Adipocyte (in vitro differentiated cells): Measurements from ENCODE around the gene KIF5C.

Experiments
- DNase-seq: peaks from one replicate; pipeline ENCODE4 v3.0.0-alpha.2; 2015; ENCODE audit warnings: low read depth
- H3K27me3 ChIP-seq: replicated peaks from 2 replicates; pipeline ENCODE4 v1.7.0; 2013; ENCODE audit warnings: mild to moderate bottlenecking, low read length, moderate library complexity; ENCODE audit not compliant: control insufficient read depth, insufficient read depth
- H3K36me3 ChIP-seq: 2 replicates; pipeline ENCODE4 v1.7.0; 2013; ENCODE audit warnings: low read length, mild to moderate bottlenecking, moderate library complexity; ENCODE audit not compliant: control insufficient read depth, insufficient read depth, severe bottlenecking
- H3K4me1 ChIP-seq: 2 replicates; pipeline ENCODE4 v1.7.0; 2013; ENCODE audit warnings: mild to moderate bottlenecking, low read length, moderate library complexity; ENCODE audit not compliant: control insufficient read depth, insufficient read depth
- H3K4me3 ChIP-seq: 2 replicates; pipeline ENCODE4 v1.7.0; 2013; ENCODE audit warnings: mild to moderate bottlenecking, low read length, moderate library complexity
- H3K9ac ChIP-seq: 2 replicates; pipeline ENCODE4 v1.7.0; 2013; ENCODE audit warnings: mild to moderate bottlenecking, low read length, moderate library complexity
- H3K9me3 ChIP-seq: 2 replicates; pipeline ENCODE4 v1.7.0; 2013; ENCODE audit warnings: mild to moderate bottlenecking, low read length, moderate library complexity; ENCODE audit not compliant: control insufficient read depth

The KIF5C gene

DNA sequence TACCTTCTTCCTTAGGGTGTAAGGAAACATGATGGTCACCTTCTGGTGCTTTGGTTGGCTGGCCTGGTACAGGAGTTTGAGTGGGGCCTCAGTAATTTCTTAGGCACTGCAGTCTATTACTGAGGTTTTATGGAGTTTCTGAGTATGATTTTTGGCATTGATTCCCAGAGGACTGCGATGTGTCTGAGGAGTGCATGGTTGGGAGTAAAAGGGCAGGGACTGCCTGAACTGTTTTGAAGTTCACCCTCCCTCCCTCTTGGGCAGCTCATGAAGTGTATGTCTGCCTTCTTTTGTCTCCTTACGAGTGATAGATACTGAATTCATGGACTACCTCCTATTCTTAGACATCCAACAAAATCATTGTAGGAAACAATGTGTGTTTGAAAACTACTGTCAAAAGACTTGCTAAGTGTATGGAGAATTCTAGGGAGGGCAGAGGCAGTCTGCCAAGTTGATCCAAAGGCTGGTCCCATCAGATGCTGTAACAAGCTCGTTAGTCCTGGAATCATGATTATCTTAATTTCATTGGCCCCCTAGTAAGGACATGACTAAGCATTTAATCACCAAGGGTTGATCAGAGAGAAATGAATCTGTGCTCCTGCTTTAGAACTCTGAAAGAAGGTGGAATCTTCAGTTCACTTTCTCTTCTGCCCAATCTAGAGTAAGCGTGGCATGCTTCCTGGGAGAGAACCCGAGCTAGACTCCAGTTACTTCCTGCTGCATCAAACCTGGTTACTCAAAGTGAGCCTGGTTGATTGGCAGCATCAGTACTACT, 190.0 kb downstream of the KIF5C start:
- no peak overlapping the region for H3K4me3 ChIP-seq

DNA sequence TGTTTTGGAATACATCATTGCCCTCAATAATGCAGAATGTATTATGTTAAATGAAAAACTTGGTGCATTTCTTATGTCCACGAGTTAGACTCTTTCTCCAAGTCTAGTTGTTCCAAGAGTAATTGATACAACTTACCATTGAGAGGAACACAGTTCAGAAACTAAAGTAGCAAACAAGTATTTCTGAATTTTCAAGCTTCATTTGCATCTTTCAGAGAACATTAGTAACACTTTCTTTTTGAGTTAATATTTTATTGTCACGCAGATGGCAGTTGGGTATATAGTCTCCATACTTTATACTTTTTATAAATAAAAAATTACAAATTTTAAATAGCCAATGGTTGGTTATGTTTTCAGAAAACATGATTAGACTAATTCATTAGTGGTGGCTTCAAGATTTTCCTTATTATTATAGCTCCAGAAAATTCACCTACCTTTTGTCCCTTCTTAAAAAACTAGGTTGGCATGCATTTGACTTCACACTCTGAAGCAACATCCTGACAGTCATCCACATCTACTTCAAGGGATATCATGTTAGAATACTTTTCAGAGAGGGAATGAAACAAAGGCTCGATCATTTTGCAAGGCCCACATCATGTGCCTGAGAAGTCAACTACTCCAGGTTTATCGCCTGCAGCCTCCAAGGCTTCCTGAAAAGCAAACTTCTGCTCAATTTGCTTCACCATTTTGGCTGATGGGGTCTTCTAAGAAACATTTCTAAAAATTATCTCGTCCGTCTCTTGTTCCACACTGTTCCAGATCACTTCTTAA, 193.4 kb downstream of the KIF5C start:
- Histone ChIP-seq H3K4me1 (peaks cover 10% of the 10 kb centered on the region), H3K9me3 (no peaks in the 10 kb centered on the region), H3K4me3 (no peak overlapping the region)

More for the DNA sequence above, 190.0 kb downstream of the KIF5C start:
- H3K36me3 ChIP-seq = no peaks in the 10 kb centered on the region
- no peaks in the 10 kb centered on the region for H3K9me3 ChIP-seq
- peaks cover 3% of the 10 kb centered on the region for H3K27me3 ChIP-seq
- peaks cover 8% of the 10 kb centered on the region for H3K4me1 ChIP-seq
- H3K9ac ChIP-seq = no peak overlapping the region
- no peak for DNase-seq

DNA sequence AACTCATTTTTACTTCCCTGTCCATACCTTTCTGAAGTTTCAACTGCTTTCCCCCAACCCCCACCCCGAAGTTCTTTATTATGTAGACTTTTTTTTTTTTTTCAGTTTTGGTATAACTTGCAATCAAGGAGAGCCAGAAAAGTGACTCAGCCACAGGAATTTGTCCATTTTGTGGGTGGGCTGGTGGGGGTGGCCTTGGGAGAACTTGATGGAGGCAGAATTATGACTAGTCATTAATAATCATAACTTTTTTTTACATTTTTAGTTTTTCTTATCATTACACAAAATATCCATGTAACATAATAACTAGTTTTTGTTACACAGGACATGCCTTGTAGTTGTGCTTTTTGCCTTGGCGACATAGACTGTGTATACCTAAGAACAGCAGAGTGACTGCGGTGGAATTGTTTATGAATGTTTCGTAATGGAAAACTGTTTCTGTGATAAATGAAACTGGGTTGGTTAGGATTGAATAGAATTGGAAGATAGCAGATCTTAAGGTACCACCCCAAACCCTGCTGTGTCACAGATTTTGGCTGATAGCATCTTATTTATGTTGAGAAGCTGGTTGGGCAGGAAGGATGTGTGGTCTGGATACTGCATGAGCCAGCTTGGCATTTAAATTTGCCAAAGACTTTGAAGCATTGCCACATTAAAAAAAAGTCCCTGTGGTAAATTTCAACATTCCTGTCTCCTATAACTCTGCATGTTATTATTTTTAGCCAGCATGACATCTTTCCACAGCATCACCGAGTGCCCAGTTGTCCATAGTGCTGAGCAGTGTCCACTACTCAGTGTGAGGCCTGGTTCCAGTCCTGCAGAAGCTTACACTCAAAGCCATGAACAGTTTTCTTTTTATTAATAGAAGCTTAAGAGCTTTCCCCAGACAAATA, 194.2 kb downstream of the KIF5C start:
- Histone ChIP-seq H3K4me1 (peaks cover 10% of the 10 kb centered on the region), H3K9me3 (no peaks in the 10 kb centered on the region)
- peak; percentile 80 for DNase-seq

More for the DNA sequence above, 193.4 kb downstream of the KIF5C start:
- Histone ChIP-seq H3K9ac (no peak overlapping the region), H3K27me3 (peaks cover 4% of the 10 kb centered on the region), H3K36me3 (no peaks in the 10 kb centered on the region)
- DNase-seq = no peak

DNA sequence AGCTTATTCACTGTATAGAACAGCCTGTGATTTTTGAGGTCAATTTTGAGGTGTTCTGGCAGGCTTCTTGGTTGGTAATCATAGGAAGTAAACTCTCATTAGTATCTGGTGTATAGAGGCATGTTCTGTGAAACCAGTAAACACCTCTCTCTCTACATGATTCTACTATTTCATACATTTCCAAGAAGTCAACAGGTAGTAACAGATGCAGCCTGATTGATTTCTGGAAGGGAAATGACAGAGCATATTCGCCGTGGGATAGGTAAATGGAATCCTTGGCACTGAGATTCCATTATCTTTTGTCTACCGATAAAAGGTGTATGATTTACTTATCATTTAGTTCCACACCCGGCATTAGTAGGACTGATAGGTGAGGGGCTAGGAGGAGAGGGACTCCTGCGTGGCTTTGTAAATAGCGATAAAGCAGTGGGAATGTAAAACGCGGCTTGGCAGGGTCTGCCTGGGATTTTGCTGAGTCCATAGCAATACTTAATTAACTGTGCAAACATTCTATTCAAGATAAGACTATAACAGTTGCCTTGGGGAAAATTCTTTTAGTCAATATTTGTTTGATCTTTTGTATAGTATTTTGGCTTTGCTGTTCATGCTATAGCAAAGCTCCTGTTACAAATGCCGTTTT, 195.8 kb downstream of the KIF5C start:
- H3K9ac ChIP-seq = no peak overlapping the region
- H3K4me1 ChIP-seq = peaks cover 10% of the 10 kb centered on the region
- H3K9me3 ChIP-seq = no peaks in the 10 kb centered on the region
- H3K36me3 ChIP-seq = no peaks in the 10 kb centered on the region
- peaks cover 4% of the 10 kb centered on the region for H3K27me3 ChIP-seq
- no peak for DNase-seq
- H3K4me3 ChIP-seq = no peak overlapping the region

More for the DNA sequence above, 194.2 kb downstream of the KIF5C start:
- no peaks in the 10 kb centered on the region for H3K36me3 ChIP-seq
- H3K9ac ChIP-seq = no peak overlapping the region
- no peak overlapping the region for H3K4me3 ChIP-seq
- H3K27me3 ChIP-seq = peaks cover 4% of the 10 kb centered on the region

DNA sequence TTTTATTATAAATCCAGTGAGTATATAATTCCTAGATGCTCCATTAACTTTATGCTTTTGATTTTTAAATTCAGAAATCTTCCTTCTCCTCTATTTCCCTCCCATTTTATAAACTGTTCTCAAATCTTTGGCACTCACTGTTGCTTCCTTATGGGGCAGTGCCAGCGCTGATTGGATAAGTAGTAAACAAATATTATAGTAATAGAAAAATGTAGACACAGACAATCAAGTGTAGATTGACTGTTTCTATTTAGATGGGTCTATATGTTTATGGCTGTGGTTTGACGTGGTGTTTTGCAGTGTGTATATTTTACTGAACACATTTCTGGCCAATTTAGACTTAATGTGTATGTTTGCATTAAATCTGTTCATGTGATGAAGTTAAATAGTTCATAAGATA, 200.1 kb downstream of the KIF5C start:
- H3K4me1 ChIP-seq = peaks cover 5% of the 10 kb centered on the region

DNA sequence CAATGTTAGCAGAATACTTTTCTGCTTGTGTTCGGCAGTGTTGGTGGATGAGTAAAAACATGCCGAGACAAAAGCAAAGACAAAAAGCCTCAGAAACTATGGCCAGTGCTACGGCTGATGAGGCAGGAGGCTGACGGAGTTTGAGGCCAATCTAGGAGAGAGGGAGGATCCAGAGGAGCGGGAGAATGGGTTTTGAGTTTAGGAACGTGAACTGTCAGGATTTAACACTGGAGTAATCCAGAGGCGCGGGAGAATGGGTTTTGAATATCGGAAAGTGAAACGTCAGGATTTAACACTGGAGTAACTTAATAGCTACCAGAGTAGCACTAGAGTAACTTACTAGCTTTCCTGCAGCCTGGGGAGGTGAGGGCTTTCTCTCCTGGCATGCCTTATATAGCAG, 200.8 kb downstream of the KIF5C start:
- Histone ChIP-seq H3K9me3 (no peaks in the 10 kb centered on the region), H3K27me3 (peaks cover 4% of the 10 kb centered on the region), H3K36me3 (no peaks in the 10 kb centered on the region), H3K4me1 (peaks cover 4% of the 10 kb centered on the region), H3K4me3 (peak overlapping the region; percentile 53), H3K9ac (no peak overlapping the region)
- DNase-seq = peak; percentile 34

More for the DNA sequence above, 200.1 kb downstream of the KIF5C start:
- Histone ChIP-seq H3K27me3 (peaks cover 4% of the 10 kb centered on the region), H3K36me3 (no peaks in the 10 kb centered on the region), H3K9me3 (no peaks in the 10 kb centered on the region), H3K4me3 (no peak overlapping the region), H3K9ac (no peak overlapping the region)
- DNase-seq = no peak
